Measurements from ENCODE around the gene APBB2.

The APBB2 gene

DNA sequence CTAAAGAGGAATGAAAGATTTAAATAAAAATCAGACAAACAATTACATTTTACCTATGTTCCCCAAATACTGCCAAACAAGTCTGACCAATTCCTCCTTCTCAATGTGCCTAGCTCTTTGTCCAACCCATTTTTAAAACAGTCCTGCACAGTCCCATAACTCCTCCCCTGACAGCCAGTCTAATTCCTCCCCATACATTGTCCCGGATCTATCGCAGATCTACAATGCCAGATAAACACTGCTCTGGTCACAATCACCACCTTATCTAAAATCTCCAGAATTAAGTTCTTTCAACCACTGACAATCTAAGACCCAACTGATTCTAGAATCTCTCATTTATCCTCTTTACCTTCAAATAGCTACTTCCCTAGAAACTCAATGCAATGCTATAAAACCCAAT is 176.0 kb downstream of the APBB2 start:
- Mint-ChIP-seq H3K27me3 (ENCODE audit: low read depth) (peaks cover 3% of the 10 kb centered on the region), H3K36me3 (ENCODE audit: low read depth) (no peaks in the 10 kb centered on the region), H3K9me3 (no peaks in the 10 kb centered on the region), H3K27ac (no peak overlapping the region), H3K4me3 (no peak overlapping the region), H3K4me1 (ENCODE audit: low read depth) (no peaks in the 10 kb centered on the region)
- no peak for DNase-seq (ENCODE audit: low spot score)

DNA sequence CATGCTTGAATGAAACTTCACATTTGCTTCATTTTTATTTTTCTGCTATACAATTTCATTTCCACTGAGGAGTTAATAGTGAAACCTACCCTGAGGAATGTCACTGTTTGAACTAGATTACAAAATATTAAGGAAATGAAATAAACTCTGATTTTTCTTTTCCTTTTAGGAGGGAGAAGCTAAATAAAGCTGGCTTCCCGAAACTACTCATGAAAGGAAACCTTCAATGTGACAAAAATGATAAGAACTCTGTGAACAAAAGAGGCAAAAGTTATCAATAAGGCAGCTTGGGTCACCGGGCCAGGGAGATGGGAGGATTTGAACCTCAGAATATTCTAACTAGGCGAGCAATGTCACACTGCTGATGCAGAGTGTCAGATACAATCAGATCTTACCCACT is 185.2 kb downstream of the APBB2 start:
- no peak for DNase-seq (ENCODE audit: low spot score)
- no peak overlapping the region for H3K4me3 Mint-ChIP-seq
- no peaks in the 10 kb centered on the region for H3K27me3 Mint-ChIP-seq (ENCODE audit: low read depth)
- peaks cover 31% of the 10 kb centered on the region for H3K9me3 Mint-ChIP-seq
- H3K36me3 Mint-ChIP-seq (ENCODE audit: low read depth) = peaks cover 3% of the 10 kb centered on the region
- no peak overlapping the region for H3K27ac Mint-ChIP-seq
- no peaks in the 10 kb centered on the region for H3K4me1 Mint-ChIP-seq (ENCODE audit: low read depth)

DNA sequence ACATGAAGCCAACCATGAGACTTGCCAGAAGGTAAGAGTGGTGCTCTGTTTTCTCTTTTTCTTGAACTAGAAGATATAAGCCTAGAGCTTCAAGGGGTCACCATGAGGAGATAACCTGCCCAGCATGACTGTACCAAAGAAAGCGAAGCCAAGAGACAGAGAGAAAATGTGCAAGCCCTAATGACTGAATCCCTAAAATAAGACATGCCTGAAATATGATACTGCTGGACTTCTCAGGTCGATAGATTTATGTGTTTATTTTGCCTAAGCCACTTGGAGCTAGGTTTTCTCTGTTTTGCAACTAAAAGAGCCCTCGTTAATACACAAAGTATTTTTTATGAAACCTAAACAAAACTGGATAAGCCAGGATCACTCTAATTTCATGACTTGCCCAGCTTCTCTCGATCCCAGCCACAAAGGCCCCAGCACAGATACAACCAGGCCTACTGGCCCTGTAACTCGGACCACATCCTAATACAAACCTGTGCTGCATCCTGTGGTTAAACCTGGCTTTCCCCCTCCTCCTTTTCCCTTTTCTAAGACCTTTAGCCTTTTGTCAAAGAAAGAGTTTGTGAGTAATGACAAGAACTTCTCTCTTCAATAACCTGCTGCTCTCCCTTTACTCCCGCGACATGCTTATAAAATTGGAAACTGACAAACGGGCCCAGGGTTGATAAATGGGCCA is 185.8 kb downstream of the APBB2 start:
- no peaks in the 10 kb centered on the region for H3K27me3 Mint-ChIP-seq (ENCODE audit: low read depth)
- peaks cover 35% of the 10 kb centered on the region for H3K9me3 Mint-ChIP-seq
- H3K4me1 Mint-ChIP-seq (ENCODE audit: low read depth) = no peaks in the 10 kb centered on the region
- peaks cover 3% of the 10 kb centered on the region for H3K36me3 Mint-ChIP-seq (ENCODE audit: low read depth)
- no peak overlapping the region for H3K27ac Mint-ChIP-seq
- no peak for DNase-seq (ENCODE audit: low spot score)
- H3K4me3 Mint-ChIP-seq = no peak overlapping the region

DNA sequence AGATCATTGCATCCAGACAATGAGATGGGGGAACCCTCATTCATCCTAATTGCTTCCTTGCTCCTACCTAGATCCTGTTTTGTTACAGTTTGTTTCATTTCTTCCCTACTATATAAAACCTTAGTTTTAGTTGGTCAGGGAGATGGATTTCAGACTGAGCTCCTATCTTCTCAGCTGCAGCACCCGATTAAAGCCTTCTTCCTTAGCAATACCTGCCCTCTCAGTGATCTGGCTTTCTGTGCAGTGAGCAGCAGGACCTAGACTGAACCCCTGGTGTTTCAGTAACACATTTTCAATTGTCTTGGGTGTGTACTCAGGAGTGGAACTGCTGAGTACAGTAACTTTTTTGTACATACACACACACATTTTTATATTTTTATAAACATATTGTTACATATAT is 187.4 kb downstream of the APBB2 start:
- Mint-ChIP-seq H3K9me3 (peaks cover 40% of the 10 kb centered on the region), H3K4me1 (ENCODE audit: low read depth) (no peaks in the 10 kb centered on the region), H3K27ac (no peak overlapping the region), H3K4me3 (no peak overlapping the region), H3K36me3 (ENCODE audit: low read depth) (peaks cover 3% of the 10 kb centered on the region), H3K27me3 (ENCODE audit: low read depth) (no peaks in the 10 kb centered on the region)
- no peak for DNase-seq (ENCODE audit: low spot score)

DNA sequence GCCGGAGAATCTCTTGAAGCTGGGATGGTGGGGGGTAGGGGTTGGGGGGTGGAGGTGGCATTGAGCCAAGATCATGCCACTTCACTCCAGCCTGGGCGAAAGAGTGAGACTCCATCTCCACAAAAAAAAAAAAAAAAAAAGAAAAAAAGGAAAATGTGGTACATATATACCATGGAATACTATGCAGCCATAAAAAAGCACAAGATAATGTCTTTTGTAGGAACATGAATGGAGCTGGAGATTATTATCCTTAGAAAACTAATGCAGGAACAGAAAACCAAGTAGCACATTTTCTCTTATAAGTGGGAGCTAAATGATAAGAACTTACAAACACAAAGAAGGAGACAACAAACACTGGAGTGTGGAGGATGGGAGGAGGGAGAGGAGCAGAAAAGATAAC is 188.5 kb downstream of the APBB2 start:
- no peaks in the 10 kb centered on the region for H3K4me1 Mint-ChIP-seq (ENCODE audit: low read depth)
- H3K27ac Mint-ChIP-seq = no peak overlapping the region
- H3K27me3 Mint-ChIP-seq (ENCODE audit: low read depth) = no peaks in the 10 kb centered on the region
- H3K36me3 Mint-ChIP-seq (ENCODE audit: low read depth) = peaks cover 3% of the 10 kb centered on the region
- no peak for DNase-seq (ENCODE audit: low spot score)
- peaks cover 46% of the 10 kb centered on the region for H3K9me3 Mint-ChIP-seq
- H3K4me3 Mint-ChIP-seq = no peak overlapping the region

DNA sequence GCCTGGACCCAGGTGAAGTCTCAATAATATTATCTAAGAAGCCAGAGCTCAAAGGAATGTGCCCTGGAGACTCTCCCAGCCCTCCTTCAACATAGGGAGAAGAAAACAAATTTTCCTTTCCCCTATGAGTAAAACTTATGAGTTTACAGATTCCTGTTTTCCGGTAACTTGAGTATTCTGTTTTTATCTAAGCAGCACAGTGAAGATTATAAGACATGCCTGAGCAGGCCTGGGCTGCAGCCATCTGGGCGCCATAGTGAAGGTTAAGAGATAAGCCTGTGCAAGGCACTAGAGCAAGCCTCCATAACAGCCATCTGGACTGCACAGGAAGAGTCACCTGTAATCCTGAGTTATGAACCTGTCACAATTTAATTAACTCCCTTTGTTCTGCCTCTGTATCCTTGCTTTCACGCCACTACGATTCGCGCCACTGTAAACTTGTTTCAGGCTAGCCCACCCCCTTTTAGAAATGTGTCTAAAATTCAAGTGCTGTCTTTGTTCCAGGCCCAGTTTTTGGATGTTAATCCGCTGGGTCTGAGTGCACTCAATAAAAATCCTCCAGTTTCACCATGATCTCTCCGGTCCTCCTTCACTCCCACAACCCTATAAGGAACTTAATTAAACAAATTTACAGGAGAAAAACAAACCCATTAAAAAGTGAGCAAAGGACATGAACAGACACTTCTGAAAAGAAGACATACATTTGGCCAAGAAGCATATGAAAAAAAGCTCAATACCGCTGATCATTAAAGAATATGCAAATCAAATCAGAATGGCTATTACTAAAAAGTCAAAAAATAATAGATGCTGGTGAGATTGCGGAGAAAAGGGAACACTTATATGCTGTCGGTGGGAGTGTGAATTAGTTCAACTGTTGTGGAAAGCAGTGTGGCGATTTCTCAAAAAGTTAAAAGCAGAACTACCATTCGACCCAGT is 189.5 kb downstream of the APBB2 start:
- no peak for DNase-seq (ENCODE audit: low spot score)
- Mint-ChIP-seq H3K4me3 (no peak overlapping the region), H3K9me3 (peaks cover 46% of the 10 kb centered on the region), H3K4me1 (ENCODE audit: low read depth) (no peaks in the 10 kb centered on the region), H3K36me3 (ENCODE audit: low read depth) (peaks cover 3% of the 10 kb centered on the region), H3K27ac (no peak overlapping the region), H3K27me3 (ENCODE audit: low read depth) (no peaks in the 10 kb centered on the region)

DNA sequence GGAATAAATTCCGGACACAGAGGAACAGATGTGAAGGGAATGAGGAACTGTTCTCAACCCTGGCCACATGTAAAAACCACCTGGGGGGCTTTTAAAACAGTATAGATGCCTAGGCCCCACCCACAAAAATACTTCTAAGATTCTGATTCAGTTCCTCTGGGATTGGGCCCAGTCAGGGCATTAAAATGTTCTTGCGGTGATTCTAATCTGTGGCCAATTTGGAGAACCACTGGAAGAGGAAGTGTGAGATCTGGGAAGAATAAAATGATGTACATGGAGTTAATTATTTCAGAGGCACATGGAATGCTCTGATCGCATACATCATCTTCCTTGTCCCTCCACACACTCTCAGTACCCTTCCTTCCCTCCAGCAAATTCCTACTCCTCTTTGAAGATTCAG is 192.2 kb downstream of the APBB2 start:
- Mint-ChIP-seq H3K4me3 (no peak overlapping the region), H3K4me1 (ENCODE audit: low read depth) (no peaks in the 10 kb centered on the region), H3K9me3 (peaks cover 39% of the 10 kb centered on the region), H3K36me3 (ENCODE audit: low read depth) (peaks cover 3% of the 10 kb centered on the region), H3K27me3 (ENCODE audit: low read depth) (no peaks in the 10 kb centered on the region), H3K27ac (no peak overlapping the region)
- no peak for DNase-seq (ENCODE audit: low spot score)

DNA sequence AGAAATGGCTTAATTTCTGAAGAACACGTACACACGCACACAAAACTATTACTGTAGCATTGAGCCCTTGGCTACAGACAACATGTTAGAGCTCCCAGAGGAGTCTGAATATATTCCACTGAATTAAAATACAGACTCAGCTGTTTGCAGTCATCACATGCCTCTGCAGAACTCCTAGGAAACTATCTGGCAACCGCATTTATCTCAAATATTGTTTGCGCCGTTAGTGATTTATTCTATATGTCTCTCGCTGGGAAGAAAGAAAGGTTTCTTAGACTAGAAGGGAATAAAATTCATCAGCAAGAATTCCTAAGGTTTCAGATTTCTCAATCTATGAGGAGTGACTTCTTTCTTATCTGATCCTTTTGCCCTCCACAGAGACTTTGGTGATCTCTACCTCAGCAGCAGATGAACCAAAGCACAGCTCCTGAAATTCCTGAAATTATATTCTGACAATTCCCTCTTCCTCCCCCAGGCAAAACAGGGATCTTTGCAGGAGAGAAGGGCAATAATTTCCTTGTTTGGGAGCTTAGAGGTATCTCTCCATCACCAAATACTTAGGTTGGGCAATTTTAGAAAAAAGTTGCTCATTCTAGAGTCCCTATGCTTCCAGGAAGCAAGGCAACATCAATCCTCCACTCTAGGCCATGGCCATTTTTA is 199.2 kb downstream of the APBB2 start:
- H3K36me3 Mint-ChIP-seq (ENCODE audit: low read depth) = no peaks in the 10 kb centered on the region

DNA sequence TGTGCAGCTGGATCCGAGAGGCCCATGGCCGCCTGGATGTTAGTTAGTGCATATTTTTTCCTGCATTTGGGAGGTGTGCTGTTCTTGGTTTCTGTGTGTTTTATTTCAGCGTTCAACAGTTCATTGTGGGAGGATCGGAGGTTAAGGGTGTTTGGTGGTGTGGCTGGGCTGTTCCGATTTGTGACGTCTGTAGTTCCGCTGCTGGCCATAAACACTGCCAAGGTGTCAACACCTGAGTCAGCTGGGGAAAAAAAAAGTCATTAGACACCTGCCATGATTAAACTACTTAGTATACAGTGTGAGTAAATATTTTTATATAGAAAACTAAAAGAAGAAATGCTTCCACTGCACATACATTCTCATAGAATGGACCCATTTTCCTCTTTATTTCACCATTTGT is 200.2 kb downstream of the APBB2 start:
- Mint-ChIP-seq H3K36me3 (ENCODE audit: low read depth) (no peaks in the 10 kb centered on the region), H3K4me3 (no peak overlapping the region), H3K27ac (no peak overlapping the region), H3K4me1 (ENCODE audit: low read depth) (no peaks in the 10 kb centered on the region), H3K27me3 (ENCODE audit: low read depth) (no peaks in the 10 kb centered on the region), H3K9me3 (no peaks in the 10 kb centered on the region)
- DNase-seq (ENCODE audit: low spot score) = no peak

More for the DNA sequence above, 199.2 kb downstream of the APBB2 start:
- Mint-ChIP-seq H3K27ac (no peak overlapping the region), H3K27me3 (ENCODE audit: low read depth) (no peaks in the 10 kb centered on the region), H3K4me3 (no peak overlapping the region), H3K9me3 (no peaks in the 10 kb centered on the region), H3K4me1 (ENCODE audit: low read depth) (no peaks in the 10 kb centered on the region)
- no peak for DNase-seq (ENCODE audit: low spot score)

DNA sequence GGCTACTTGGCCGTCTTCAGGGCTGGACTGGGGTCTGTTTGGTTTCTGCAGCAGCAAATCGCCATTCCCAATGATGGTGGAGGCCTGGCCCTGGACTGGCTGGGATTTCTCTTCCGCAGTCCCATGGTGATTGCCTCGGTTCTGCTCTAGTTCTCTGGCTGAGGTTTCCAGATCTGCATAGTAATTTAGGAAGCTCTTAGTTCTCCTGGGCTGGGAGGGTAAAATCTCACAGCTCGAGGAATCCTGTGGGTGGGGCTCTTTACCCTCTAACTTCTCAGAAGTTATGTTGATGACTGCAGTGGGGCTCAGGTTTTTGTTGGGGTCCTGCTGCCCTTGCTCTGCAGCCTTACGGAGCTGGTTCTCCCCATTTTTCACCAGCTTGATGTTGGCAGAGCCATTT is 200.6 kb downstream of the APBB2 start:
- no peaks in the 10 kb centered on the region for H3K9me3 Mint-ChIP-seq
- no peak overlapping the region for H3K4me3 Mint-ChIP-seq
- DNase-seq (ENCODE audit: low spot score) = no peak
- H3K4me1 Mint-ChIP-seq (ENCODE audit: low read depth) = no peaks in the 10 kb centered on the region
- no peak overlapping the region for H3K27ac Mint-ChIP-seq
- H3K27me3 Mint-ChIP-seq (ENCODE audit: low read depth) = no peaks in the 10 kb centered on the region
- H3K36me3 Mint-ChIP-seq (ENCODE audit: low read depth) = no peaks in the 10 kb centered on the region

DNA sequence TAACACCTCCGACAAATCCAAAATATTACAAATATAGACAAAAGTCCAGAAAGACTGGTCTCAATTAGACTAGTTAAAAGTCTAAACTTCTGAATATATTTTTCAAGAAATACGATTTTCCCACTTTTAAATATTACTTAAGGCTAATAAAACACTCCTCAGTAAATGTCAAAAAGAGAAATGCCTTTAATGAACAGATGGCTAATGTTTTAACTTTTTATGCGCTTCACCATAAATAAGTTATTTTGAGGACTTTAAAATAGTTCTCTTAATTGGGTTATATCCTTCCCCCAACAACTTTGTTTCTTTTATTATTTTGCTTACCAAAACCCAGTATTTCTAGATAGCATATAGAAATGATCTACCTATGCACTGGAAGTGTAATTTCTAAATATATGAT is 201.4 kb downstream of the APBB2 start:
- no peaks in the 10 kb centered on the region for H3K4me1 Mint-ChIP-seq (ENCODE audit: low read depth)
- H3K9me3 Mint-ChIP-seq = no peaks in the 10 kb centered on the region
- H3K27me3 Mint-ChIP-seq (ENCODE audit: low read depth) = no peaks in the 10 kb centered on the region
- DNase-seq (ENCODE audit: low spot score) = no peak
- H3K27ac Mint-ChIP-seq = no peak overlapping the region
- H3K36me3 Mint-ChIP-seq (ENCODE audit: low read depth) = no peaks in the 10 kb centered on the region
- H3K4me3 Mint-ChIP-seq = no peak overlapping the region

DNA sequence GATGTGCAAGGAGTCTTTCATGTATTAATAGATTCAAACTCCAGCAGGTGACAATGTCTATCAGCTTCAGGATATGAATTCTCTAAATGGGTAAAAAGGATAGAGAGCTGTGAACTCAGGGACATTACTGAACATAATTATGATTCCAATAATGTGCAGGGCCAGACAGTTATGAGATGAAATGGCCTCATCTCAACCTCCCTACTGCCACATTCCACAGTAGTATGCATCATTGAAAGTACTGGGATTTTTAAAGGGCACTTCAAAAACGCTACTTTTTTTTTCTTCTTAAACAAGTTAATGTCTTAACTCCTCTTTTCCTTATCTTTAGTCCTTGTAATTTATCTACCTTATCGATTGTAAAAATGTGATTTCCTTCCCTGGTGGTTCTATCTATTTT is 202.0 kb downstream of the APBB2 start:
- Mint-ChIP-seq H3K4me3 (no peak overlapping the region), H3K9me3 (no peaks in the 10 kb centered on the region), H3K36me3 (ENCODE audit: low read depth) (no peaks in the 10 kb centered on the region), H3K27ac (no peak overlapping the region), H3K4me1 (ENCODE audit: low read depth) (no peaks in the 10 kb centered on the region), H3K27me3 (ENCODE audit: low read depth) (no peaks in the 10 kb centered on the region)
- no peak for DNase-seq (ENCODE audit: low spot score)

DNA sequence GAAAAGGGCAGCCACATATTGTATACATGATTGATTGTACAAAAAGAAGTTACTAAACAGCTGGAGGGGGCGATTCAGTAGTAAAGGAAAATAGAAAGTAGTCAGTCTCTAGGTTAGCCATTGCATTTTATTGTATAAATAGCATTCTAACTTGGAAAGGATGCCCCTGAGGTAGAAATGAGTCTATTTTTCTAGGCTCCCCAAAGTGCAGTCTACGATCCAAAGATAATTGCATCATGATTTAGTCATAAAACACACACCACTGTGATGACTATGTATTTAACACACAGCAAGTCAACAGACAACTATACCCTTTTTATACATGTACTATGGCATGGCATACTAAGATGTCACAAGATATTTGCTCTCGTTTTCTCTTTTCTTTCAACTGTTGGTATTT is 204.9 kb downstream of the APBB2 start:
- H3K4me1 Mint-ChIP-seq (ENCODE audit: low read depth) = no peaks in the 10 kb centered on the region
- no peaks in the 10 kb centered on the region for H3K27me3 Mint-ChIP-seq (ENCODE audit: low read depth)
- DNase-seq (ENCODE audit: low spot score) = no peak
- no peaks in the 10 kb centered on the region for H3K9me3 Mint-ChIP-seq
- no peak overlapping the region for H3K27ac Mint-ChIP-seq
- H3K4me3 Mint-ChIP-seq = no peak overlapping the region
- no peaks in the 10 kb centered on the region for H3K36me3 Mint-ChIP-seq (ENCODE audit: low read depth)

DNA sequence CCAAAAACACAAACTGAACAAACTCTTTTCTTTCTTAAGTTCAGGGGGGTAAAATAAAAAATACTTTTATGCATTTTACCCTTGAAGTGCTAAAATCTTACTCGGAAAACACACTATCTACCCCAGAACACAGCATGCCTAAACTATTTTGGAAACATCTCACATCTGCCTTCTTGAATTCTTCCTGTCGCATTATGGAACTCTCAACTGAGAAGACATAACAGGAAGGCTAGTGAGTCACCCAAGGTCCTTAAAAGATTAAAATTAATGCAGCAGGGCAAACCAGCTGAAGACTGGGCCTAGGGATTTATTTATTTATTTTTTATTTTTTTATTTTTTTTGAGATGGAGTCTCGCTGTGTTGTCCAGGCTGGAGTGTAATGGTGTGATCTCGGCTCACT is 208.2 kb downstream of the APBB2 start:
- Mint-ChIP-seq H3K9me3 (no peaks in the 10 kb centered on the region), H3K27me3 (ENCODE audit: low read depth) (no peaks in the 10 kb centered on the region), H3K4me3 (no peak overlapping the region), H3K27ac (no peak overlapping the region), H3K36me3 (ENCODE audit: low read depth) (no peaks in the 10 kb centered on the region), H3K4me1 (ENCODE audit: low read depth) (no peaks in the 10 kb centered on the region)
- DNase-seq (ENCODE audit: low spot score) = no peak
